IMR-90 (cell line): ENCODE measurements around the gene APP. TPM values are rescaled to one million over a fixed set of nuclear protein-coding genes. Genes with fewer than 3 reads are reported as not detected.

Source experiments
- ATAC-seq: fragments of 200-7000 bp; cut with Tn5 transposase; 2 replicates; pipeline ENCODE4 v1.9.1; 2020; ENCODE audit warnings: low read depth, mild to moderate bottlenecking, moderate library complexity
- BruUV-seq: library from RNA; stranded (reverse); fragments of 400-500 nt; replicated peaks from 2 replicates; lab custom pipeline; 2021; lab: Mats Ljungman, UMichigan
- CTCF ChIA-PET: fragments of 300-600 bp; formaldehyde crosslinking; extraction: SDS; loops from one replicate; lab custom pipeline; 2021; ENCODE audit warnings: antibody characterized with exemption; lab: Yijun Ruan, JAX
- POLR2A ChIA-PET: fragments of 300-600 bp; sonication (Branson Sonifier 250); formaldehyde crosslinking; loops from one replicate; lab custom pipeline; 2022; ENCODE audit warnings: antibody characterized with exemption; ENCODE audit not compliant: unreplicated experiment; lab: Charles Lee
- DNase-seq: peaks from one replicate; pipeline ENCODE4 v3.0.0; 2013
- H2AFZ ChIP-seq: replicated peaks from 2 replicates; pipeline ENCODE3; 2013; ENCODE audit warnings: low read length, mild to moderate bottlenecking; ENCODE audit not compliant: poor library complexity
- H2AK5ac ChIP-seq: 2 replicates; pipeline ENCODE4 v1.6.1; 2013; ENCODE audit warnings: low read depth, low read length, inconsistent platforms
- H2AK9ac ChIP-seq: replicated peaks from 2 replicates; pipeline ENCODE3; 2013; ENCODE audit warnings: mild to moderate bottlenecking, low read depth, low read length, moderate library complexity; ENCODE audit not compliant: poor library complexity
- H2BK120ac ChIP-seq: 2 replicates; pipeline ENCODE4 v1.6.1; 2013; ENCODE audit warnings: low read depth, low read length, inconsistent platforms
- H2BK15ac ChIP-seq: 3 replicates; pipeline ENCODE4 v1.6.1; 2013; ENCODE audit warnings: low read depth, low read length, inconsistent platforms
- H2BK20ac ChIP-seq: 2 replicates; pipeline ENCODE4 v1.6.1; 2013; ENCODE audit warnings: low read depth, mild to moderate bottlenecking, inconsistent platforms, low read length, moderate library complexity
- H2BK5ac ChIP-seq: 2 replicates; pipeline ENCODE4 v1.6.1; 2013; ENCODE audit warnings: mild to moderate bottlenecking, low read depth, low read length, inconsistent platforms; ENCODE audit not compliant: poor library complexity, severe bottlenecking
- H3K14ac ChIP-seq: replicated peaks from 2 replicates; pipeline ENCODE4 v1.6.1; 2013; ENCODE audit warnings: low read depth, low read length, inconsistent platforms
- H3K18ac ChIP-seq: 2 replicates; pipeline ENCODE4 v1.6.1; 2013; ENCODE audit warnings: low read depth, low read length, control low read depth
- H3K23ac ChIP-seq: 2 replicates; pipeline ENCODE4 v1.6.1; 2013; ENCODE audit warnings: low read depth, low read length, inconsistent platforms
- H3K27ac ChIP-seq: 2 replicates; pipeline ENCODE4 v1.5.1; 2013; ENCODE audit warnings: mild to moderate bottlenecking, control low read depth, low read length; ENCODE audit not compliant: insufficient read depth
- H3K27me3 ChIP-seq: 2 replicates; pipeline ENCODE4 v1.6.1; 2013; ENCODE audit warnings: low read length; ENCODE audit not compliant: control insufficient read depth, insufficient read depth
- H3K36me3 ChIP-seq: 2 replicates; pipeline ENCODE4 v1.6.1; 2013; ENCODE audit warnings: low read length, mixed read lengths; ENCODE audit not compliant: control insufficient read depth, insufficient read depth
- H3K4ac ChIP-seq: 2 replicates; pipeline ENCODE4 v1.6.1; 2013; ENCODE audit warnings: low read depth, low read length, inconsistent platforms
- H3K4me1 ChIP-seq: 2 replicates; pipeline ENCODE4 v1.6.1; 2013; ENCODE audit warnings: low read length, mixed read lengths; ENCODE audit not compliant: control insufficient read depth, insufficient read depth
- H3K4me2 ChIP-seq: 2 replicates; pipeline ENCODE4 v1.6.1; 2013; ENCODE audit warnings: low read depth, mild to moderate bottlenecking, control low read depth, low read length, moderate library complexity
- H3K4me3 ChIP-seq: 2 replicates; pipeline ENCODE4 v1.5.1; 2013; ENCODE audit warnings: low read depth, mild to moderate bottlenecking, control low read depth, low read length, moderate library complexity; ENCODE audit not compliant: insufficient read depth
- H3K56ac ChIP-seq: 2 replicates; pipeline ENCODE4 v1.6.1; 2013; ENCODE audit warnings: low read length, inconsistent platforms; ENCODE audit not compliant: insufficient read depth; ENCODE audit errors: extremely low read depth
- H3K79me1 ChIP-seq, 2 experiments: 2 replicates each; pipeline ENCODE4 v1.6.1; 2013; ENCODE audit warnings: low read length in 2 of 2, inconsistent platforms in 1 of 2, low read depth in 1 of 2
- H3K9ac ChIP-seq: 2 replicates; pipeline ENCODE4 v1.6.1; 2013; ENCODE audit warnings: low read depth, low read length, control low read depth
- H3K9me1 ChIP-seq: 2 replicates; pipeline ENCODE4 v1.6.1; 2013; ENCODE audit warnings: low read length, inconsistent platforms; ENCODE audit not compliant: insufficient read depth
- H3K9me3 ChIP-seq: 2 replicates; pipeline ENCODE4 v1.6.1; 2013; ENCODE audit warnings: low read length; ENCODE audit not compliant: control insufficient read depth, insufficient read depth
- H4K20me1 ChIP-seq: 2 replicates; pipeline ENCODE4 v1.6.1; 2013; ENCODE audit warnings: low read length, inconsistent platforms; ENCODE audit not compliant: insufficient read depth
- H4K5ac ChIP-seq: 2 replicates; pipeline ENCODE4 v1.6.1; 2013; ENCODE audit warnings: mild to moderate bottlenecking, low read depth, low read length, control low read depth
- H4K8ac ChIP-seq, 2 experiments: 2 replicates each; pipeline ENCODE4 v1.6.1; 2013; ENCODE audit warnings: low read depth in 2 of 2, low read length in 2 of 2, control low read depth in 1 of 2, inconsistent platforms in 1 of 2
- H4K91ac ChIP-seq: 2 replicates; pipeline ENCODE4 v1.6.1; 2013; ENCODE audit warnings: low read depth, low read length, inconsistent platforms; ENCODE audit not compliant: insufficient read depth
- BHLHE40 ChIP-seq: fragments of 150-350 bp; IDR thresholded peaks from 2 replicates; pipeline ENCODE4 v1.6.1; 2016; ENCODE audit warnings: mild to moderate bottlenecking, low read depth, low read length
- CEBPB ChIP-seq: IDR thresholded peaks from 2 replicates; pipeline ENCODE4 v1.6.1; 2012; ENCODE audit warnings: low read depth, low read length, improper control_type of control experiment
- FOS ChIP-seq: fragments of 150-350 bp; IDR thresholded peaks from 2 replicates; pipeline ENCODE4 v1.6.1; 2016; ENCODE audit warnings: low read depth, low read length
- MXI1 ChIP-seq: IDR thresholded peaks from 2 replicates; pipeline ENCODE4 v1.6.1; 2012; ENCODE audit warnings: low read depth, mild to moderate bottlenecking, low read length, moderate library complexity, borderline replicate concordance
- NFE2L2 ChIP-seq: fragments of 150-350 bp; IDR thresholded peaks from 2 replicates; pipeline ENCODE4 v1.6.1; 2016; ENCODE audit warnings: low read depth, mild to moderate bottlenecking, low read length
- RCOR1 ChIP-seq: IDR thresholded peaks from 2 replicates; pipeline ENCODE4 v1.6.1; 2012; ENCODE audit warnings: mild to moderate bottlenecking, low read length, improper control_type of control experiment; ENCODE audit not compliant: insufficient replicate concordance
- RFX5 ChIP-seq: IDR thresholded peaks from 2 replicates; pipeline ENCODE4 v1.8.0; 2012; ENCODE audit warnings: low read depth, mild to moderate bottlenecking, low read length, moderate library complexity
- USF2 ChIP-seq: fragments of 150-350 bp; IDR thresholded peaks from 2 replicates; pipeline ENCODE4 v1.6.1; 2017; ENCODE audit warnings: mild to moderate bottlenecking, antibody characterized with exemption, low read length, low read depth
- WGBS, 2 experiments: methylation state at CpG; one replicate each; pipeline versions ENCODE4 v1.1.5 to v1.1.7; 2013; ENCODE audit warnings: missing lambda C conversion rate in 2 of 2; ENCODE audit not compliant: insufficient read length in 1 of 2; ENCODE audit errors: extremely low coverage in 2 of 2; 5-methylcytosine and 5-hydroxymethylcytosine counted together
- dilution Hi-C: fragments of 300-500 bp; cut with HindIII; formaldehyde crosslinking; loops from one replicate; pipeline ENCODE4 v1.14.3; 2018; ENCODE audit warnings: low sequenced_read_pairs; ENCODE audit not compliant: unreplicated experiment
- in situ Hi-C: fragments of 300-500 bp; cut with MboI; formaldehyde crosslinking; loops from 3 replicates; pipeline ENCODE4 v1.14.3; 2019; ENCODE audit warnings: low sequenced_read_pairs, inconsistent platforms, mixed read lengths
- intact Hi-C: fragments of 100-400 bp; cut with micrococcal nuclease; formaldehyde crosslinking; loops from 2 replicates; pipeline ENCODE4 v1.10.0; 2022
- polyA plus RNA-seq, 3 experiments: library from polyadenylated mRNA; depleted of rRNA; stranded (reverse); fragments of >200 nt; gene quantifications; 2 replicates each; pipeline ENCODE4 v1.2.3, GENCODE V29; 2012; ENCODE audit warnings: low replicate concordance in 1 of 3
- total RNA-seq: library from RNA; depleted of rRNA; stranded (reverse); fragments of >200 nt; gene quantifications from 2 replicates; pipeline ENCODE4 v1.2.3, GENCODE V29; 2012
- TF ChIP-seq, protein P1 (sequence below): conservative IDR thresholded peaks from 2 replicates; pipeline ENCODE4 v1.5.1; 2012; ENCODE audit warnings: mild to moderate bottlenecking, low read depth, low read length, improper control_type of control experiment

APP gene
- total and polyA plus RNA-seq, 2 of the 4 experiments (the other 2 are of a cell fraction) = 191 to 530 TPM

DNA sequence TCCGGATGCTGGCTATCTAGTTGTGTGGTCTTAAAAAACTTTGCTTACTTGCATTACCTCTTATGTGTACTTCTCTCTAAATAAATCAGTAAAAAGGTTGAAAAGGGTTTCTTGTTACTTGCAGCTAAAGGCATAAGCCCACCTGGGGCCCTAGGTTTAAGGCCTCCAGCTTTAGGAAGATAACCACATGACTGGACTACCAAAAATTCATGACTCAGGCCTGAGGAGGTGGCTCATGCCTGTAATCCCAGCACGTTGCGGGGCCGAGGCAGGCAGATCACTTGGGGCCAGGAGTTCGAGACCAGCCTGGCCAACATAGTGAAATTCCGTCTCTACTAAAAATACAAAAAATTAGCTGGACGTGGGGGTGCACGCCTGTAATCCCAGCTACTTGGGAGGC lies 142.9 kb downstream of the APP start:
- CTCF ChIA-PET = no interaction called here
- in situ Hi-C loops = no loop called here

More for the DNA sequence above, 142.9 kb downstream of the APP start:
- no peak for ATAC-seq
- Histone ChIP-seq H2AK9ac (no peak overlapping the region), H4K5ac (no peak overlapping the region), H3K9me1 (peaks cover 4% of the 10 kb centered on the region; the same call in 1 of the 2 replicates), H3K4ac (no peak overlapping the region), H2BK120ac (no peak overlapping the region), H2BK20ac (no peak overlapping the region), H3K9me3 (no peaks in the 10 kb centered on the region), H3K79me1 (peaks cover 38 to 60% of the 10 kb centered on the region in 2 experiments), H3K36me3 (peaks cover 12% of the 10 kb centered on the region; the same call in 1 of the 2 replicates), H4K91ac (no peak overlapping the region), H3K27ac (no peak overlapping the region), H3K56ac (no peak overlapping the region), H3K18ac (no peak overlapping the region), H2BK15ac (no peak overlapping the region), H2AFZ (no peak overlapping the region), H3K4me3 (no peak overlapping the region), H3K14ac (no peak overlapping the region), H3K4me1 (no peaks in the 10 kb centered on the region), H3K23ac (no peak overlapping the region), H2BK5ac (no peak overlapping the region), H3K27me3 (no peaks in the 10 kb centered on the region), H4K20me1 (peaks cover 4% of the 10 kb centered on the region; the same call in 1 of the 2 replicates), H4K8ac (no peak overlapping the region), H2AK5ac (no peak overlapping the region), H3K9ac (no peak overlapping the region), H3K4me2 (no peak overlapping the region)
- intact Hi-C loops = no loop called here
- dilution Hi-C loops = no loop called here
- TF ChIP-seq RCOR1 = no peak
- TF ChIP-seq FOS = no peak
- TF ChIP-seq BHLHE40 = no peak
- no peak for TF ChIP-seq CEBPB
- TF ChIP-seq RFX5 = no peak
- TF ChIP-seq, protein P1, sequence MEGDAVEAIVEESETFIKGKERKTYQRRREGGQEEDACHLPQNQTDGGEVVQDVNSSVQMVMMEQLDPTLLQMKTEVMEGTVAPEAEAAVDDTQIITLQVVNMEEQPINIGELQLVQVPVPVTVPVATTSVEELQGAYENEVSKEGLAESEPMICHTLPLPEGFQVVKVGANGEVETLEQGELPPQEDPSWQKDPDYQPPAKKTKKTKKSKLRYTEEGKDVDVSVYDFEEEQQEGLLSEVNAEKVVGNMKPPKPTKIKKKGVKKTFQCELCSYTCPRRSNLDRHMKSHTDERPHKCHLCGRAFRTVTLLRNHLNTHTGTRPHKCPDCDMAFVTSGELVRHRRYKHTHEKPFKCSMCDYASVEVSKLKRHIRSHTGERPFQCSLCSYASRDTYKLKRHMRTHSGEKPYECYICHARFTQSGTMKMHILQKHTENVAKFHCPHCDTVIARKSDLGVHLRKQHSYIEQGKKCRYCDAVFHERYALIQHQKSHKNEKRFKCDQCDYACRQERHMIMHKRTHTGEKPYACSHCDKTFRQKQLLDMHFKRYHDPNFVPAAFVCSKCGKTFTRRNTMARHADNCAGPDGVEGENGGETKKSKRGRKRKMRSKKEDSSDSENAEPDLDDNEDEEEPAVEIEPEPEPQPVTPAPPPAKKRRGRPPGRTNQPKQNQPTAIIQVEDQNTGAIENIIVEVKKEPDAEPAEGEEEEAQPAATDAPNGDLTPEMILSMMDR = no peak
- TF ChIP-seq NFE2L2 = no peak
- TF ChIP-seq USF2 = no peak
- no peak for TF ChIP-seq MXI1
- POLR2A ChIA-PET = no interaction called here
- no TSS peak for BruUV-seq
- DNase-seq = peak; percentile 16
- 100% methylated on average over 1 of the region's 8 CpGs; no CpG with 5 or more reads in 1 of the 2 experiments for WGBS, 2 experiments
